Smooth muscle cell of the brain vasculature (primary cell): ENCODE results near the gene PALLD.

Experiments used
- DNase-seq: peaks from one replicate; pipeline ENCODE4 v3.0.0-alpha.2; 2012; ENCODE audit warnings: low read depth, low spot score

Gene PALLD

GRCh38 chr4:168759321-168759720 is 262.5 kb downstream of the PALLD start:
- no peak for DNase-seq

GRCh38 chr4:168759959-168760527 is 263.2 kb downstream of the PALLD start:
- no peak for DNase-seq

- DNase-seq, result no peak
Measured at GRCh38 chr4:168761066-168761465, 264.2 kb downstream of the PALLD start.

- DNase-seq, result no peak
Measured at GRCh38 chr4:168765322-168765721, 268.5 kb downstream of the PALLD start.

- DNase-seq, result no peak
Measured at GRCh38 chr4:168765726-168766125, 268.9 kb downstream of the PALLD start.

- DNase-seq, result no peak
Measured at GRCh38 chr4:168766604-168767316, 269.9 kb downstream of the PALLD start.

- DNase-seq, result peak; percentile 71
Measured at GRCh38 chr4:168769416-168769815, 272.6 kb downstream of the PALLD start.

GRCh38 chr4:168769837-168770236 is 273.0 kb downstream of the PALLD start:
- no peak for DNase-seq

GRCh38 chr4:168771251-168771650 is 274.4 kb downstream of the PALLD start:
- no peak for DNase-seq

- DNase-seq, result no peak
Measured at GRCh38 chr4:168773388-168774195, 276.7 kb downstream of the PALLD start.

- no peak for DNase-seq
Measured at GRCh38 chr4:168776382-168776781, 279.5 kb downstream of the PALLD start.

- DNase-seq, result no peak
Measured at GRCh38 chr4:168777277-168777965, 280.6 kb downstream of the PALLD start.

- no peak for DNase-seq
Measured at GRCh38 chr4:168781341-168781740, 284.5 kb downstream of the PALLD start.

- no peak for DNase-seq
Measured at GRCh38 chr4:168781926-168782325, 285.1 kb downstream of the PALLD start.

GRCh38 chr4:168782439-168782838 is 285.6 kb downstream of the PALLD start:
- no peak for DNase-seq

GRCh38 chr4:168784786-168785461 is 288.1 kb downstream of the PALLD start:
- DNase-seq, result no peak

- no peak for DNase-seq
Measured at GRCh38 chr4:168787334-168787733, 290.5 kb downstream of the PALLD start.

GRCh38 chr4:168787801-168788595 is 291.1 kb downstream of the PALLD start:
- no peak for DNase-seq

GRCh38 chr4:168790898-168791297 is 294.0 kb downstream of the PALLD start:
- no peak for DNase-seq

GRCh38 chr4:168791376-168791775 is 294.5 kb downstream of the PALLD start:
- DNase-seq, result no peak

GRCh38 chr4:168793542-168793941 is 296.7 kb downstream of the PALLD start:
- no peak for DNase-seq
